Measurements from ENCODE around the gene RNF32.

RNF32 gene

DNA sequence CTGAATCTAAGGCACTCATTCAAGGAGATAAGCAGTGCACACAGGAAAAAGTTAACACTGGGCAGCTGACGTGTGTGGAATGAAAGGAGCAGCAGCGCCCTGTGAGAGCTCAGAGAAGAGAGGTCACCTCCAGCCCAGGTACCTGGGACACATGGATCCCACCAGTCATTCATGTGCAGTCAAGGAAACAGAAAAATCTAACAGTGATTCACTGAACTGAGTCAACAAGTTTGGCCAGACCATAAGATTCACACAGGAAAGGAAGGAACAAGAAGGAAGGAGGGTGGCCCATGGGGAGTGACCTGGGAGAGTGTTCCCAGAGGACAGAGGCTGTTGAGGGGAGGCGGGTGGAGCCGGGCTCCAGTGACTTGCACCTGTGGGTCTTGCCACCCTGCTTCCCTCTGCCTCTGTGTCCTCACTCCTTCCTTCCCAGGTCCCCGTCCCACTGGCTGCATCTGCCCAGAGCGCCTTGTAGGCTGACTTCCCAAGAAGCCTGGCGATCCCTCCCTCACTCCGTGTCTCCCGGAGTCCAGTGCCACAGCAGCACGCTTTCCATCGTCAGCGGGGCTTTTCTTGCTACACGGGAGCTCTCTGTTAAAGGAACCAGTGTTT, 27.7 kb downstream of the RNF32 start:
- no peak overlapping the region for H3K4ac ChIP-seq (ENCODE audit: low read depth, low read length)

DNA sequence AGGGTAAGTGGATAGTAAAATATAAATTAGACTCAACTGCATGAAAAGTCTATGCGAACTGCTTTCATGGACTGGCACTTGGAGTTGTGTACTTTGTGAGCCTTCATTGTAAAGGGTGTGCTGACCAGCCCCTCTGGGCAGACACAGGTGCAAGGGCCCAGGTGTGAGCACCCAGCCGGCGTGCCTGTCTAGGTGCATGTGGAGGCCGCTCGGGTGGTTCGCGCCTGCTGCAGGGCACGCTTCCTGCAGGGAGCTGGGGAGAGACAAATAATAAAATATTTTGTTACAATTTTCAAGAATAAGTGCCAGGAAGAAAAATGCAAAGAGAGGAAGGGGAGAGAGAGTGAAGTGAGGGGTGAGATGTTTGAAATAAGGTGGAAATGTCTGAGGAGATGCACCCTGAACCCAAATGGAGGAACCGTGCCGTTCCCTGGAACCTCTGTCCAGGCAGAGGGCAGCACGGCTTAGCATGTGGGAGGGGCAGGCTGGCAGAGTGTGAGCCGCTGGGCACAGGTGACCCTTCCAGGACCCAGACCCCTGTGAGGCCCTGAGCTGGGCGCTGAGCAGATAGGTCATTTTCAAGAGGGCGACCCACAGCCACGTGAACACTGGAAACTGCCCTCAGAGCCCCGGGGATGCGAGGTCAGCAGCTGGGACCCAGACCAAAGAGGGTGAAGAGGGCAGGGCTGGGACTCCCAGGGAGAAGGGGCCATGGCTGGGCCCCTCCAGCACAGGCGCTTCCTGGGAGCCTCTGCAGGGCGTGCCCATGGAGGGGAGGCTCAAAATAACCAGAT, 28.7 kb downstream of the RNF32 start:
- no peak overlapping the region for H3K27ac ChIP-seq (ENCODE audit: low read depth, low read length)

More for the DNA sequence above, 27.7 kb downstream of the RNF32 start:
- peaks cover 5% of the 10 kb centered on the region for H3K4me1 ChIP-seq (ENCODE audit: control insufficient read depth, low read depth, low read length)
- no peak overlapping the region for H2BK15ac ChIP-seq (replicated peaks; ENCODE audit: low read depth)
- H2BK5ac ChIP-seq (ENCODE audit: low read length) = no peak overlapping the region
- no peak overlapping the region for H3K27ac ChIP-seq (ENCODE audit: low read depth, low read length)
- H4K5ac ChIP-seq (ENCODE audit: low read length) = no peak overlapping the region
- H3K36me3 ChIP-seq (ENCODE audit: control insufficient read depth, insufficient read depth, low read length) = peaks cover 3% of the 10 kb centered on the region
- no peak overlapping the region for H3K4me3 ChIP-seq (ENCODE audit: low read length)
- H4K8ac ChIP-seq (ENCODE audit: low read depth, low read length) = no peak overlapping the region
- no peak overlapping the region for H3K4me2 ChIP-seq (ENCODE audit: low read length)
- no CpG with 5 or more reads among the region's 13 CpGs for WGBS (ENCODE audit: extremely low coverage, insufficient coverage, low lambda C conversion rate)
- no peak for DNase-seq
- no peak overlapping the region for H2AK5ac ChIP-seq (ENCODE audit: low read length)
- H3K79me2 ChIP-seq (ENCODE audit: control insufficient read depth, insufficient read depth, low read length) = no peaks in the 10 kb centered on the region
- H3K79me1 ChIP-seq (ENCODE audit: low read length) = no peaks in the 10 kb centered on the region
- H3K18ac ChIP-seq (ENCODE audit: low read length) = no peak overlapping the region
- no peak overlapping the region for H2BK120ac ChIP-seq (ENCODE audit: low read depth, low read length)
- H3K9ac ChIP-seq (ENCODE audit: low read length) = no peak overlapping the region
- H3K23ac ChIP-seq (ENCODE audit: low read length) = no peak overlapping the region
- H3K27me3 ChIP-seq (ENCODE audit: insufficient read depth, low read length, poor library complexity) = no peaks in the 10 kb centered on the region
- H3K56ac ChIP-seq (ENCODE audit: low read length) = no peak overlapping the region

DNA sequence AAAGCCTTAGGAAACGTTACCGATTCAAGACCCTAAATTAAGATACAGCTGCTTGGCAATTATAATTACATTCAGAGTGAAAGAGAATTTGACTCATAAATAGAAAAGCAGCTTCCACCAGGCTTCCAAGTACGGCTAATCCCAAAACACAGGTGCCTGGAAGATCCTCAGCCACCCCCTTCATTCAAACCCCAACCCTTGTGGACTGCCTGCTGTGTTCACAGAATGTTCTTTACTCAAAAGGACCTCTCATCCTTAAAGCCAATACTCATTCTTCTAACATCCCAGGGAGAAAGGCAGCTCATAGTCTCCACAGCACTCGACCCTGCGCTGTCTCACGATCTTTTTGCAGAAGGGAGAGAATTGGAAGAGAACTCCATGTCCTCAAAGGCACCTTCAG, 32.9 kb downstream of the RNF32 start:
- H3K4me2 ChIP-seq (ENCODE audit: low read length) = no peak overlapping the region
- H3K23ac ChIP-seq (ENCODE audit: low read length) = no peak overlapping the region
- no peak overlapping the region for H2BK5ac ChIP-seq (ENCODE audit: low read length)
- H3K4me3 ChIP-seq (ENCODE audit: low read length) = no peak overlapping the region
- H3K79me2 ChIP-seq (ENCODE audit: control insufficient read depth, insufficient read depth, low read length) = no peaks in the 10 kb centered on the region
- WGBS (ENCODE audit: extremely low coverage, insufficient coverage, low lambda C conversion rate) = no CpG with 5 or more reads among the region's 6 CpGs
- H2BK120ac ChIP-seq (ENCODE audit: low read depth, low read length) = no peak overlapping the region
- no peak overlapping the region for H3K4ac ChIP-seq (ENCODE audit: low read depth, low read length)
- H3K4me1 ChIP-seq (ENCODE audit: control insufficient read depth, low read depth, low read length) = no peaks in the 10 kb centered on the region
- no peak overlapping the region for H2BK15ac ChIP-seq (replicated peaks; ENCODE audit: low read depth)
- no peak for DNase-seq
- no peak overlapping the region for H3K27ac ChIP-seq (ENCODE audit: low read depth, low read length)
- H3K79me1 ChIP-seq (ENCODE audit: low read length) = no peaks in the 10 kb centered on the region
- H2AK5ac ChIP-seq (ENCODE audit: low read length) = no peak overlapping the region
- no peak overlapping the region for H4K8ac ChIP-seq (ENCODE audit: low read depth, low read length)
- H3K9ac ChIP-seq (ENCODE audit: low read length) = no peak overlapping the region
- H3K18ac ChIP-seq (ENCODE audit: low read length) = no peak overlapping the region
- H3K36me3 ChIP-seq (ENCODE audit: control insufficient read depth, insufficient read depth, low read length) = peaks cover 3% of the 10 kb centered on the region
- H3K27me3 ChIP-seq (ENCODE audit: insufficient read depth, low read length, poor library complexity) = no peaks in the 10 kb centered on the region
- no peak overlapping the region for H4K5ac ChIP-seq (ENCODE audit: low read length)
- H3K56ac ChIP-seq (ENCODE audit: low read length) = no peak overlapping the region

More for the DNA sequence above, 28.7 kb downstream of the RNF32 start:
- Histone ChIP-seq H4K8ac (ENCODE audit: low read depth, low read length) (no peak overlapping the region), H3K36me3 (ENCODE audit: control insufficient read depth, insufficient read depth, low read length) (peaks cover 3% of the 10 kb centered on the region), H3K4me1 (ENCODE audit: control insufficient read depth, low read depth, low read length) (peaks cover 5% of the 10 kb centered on the region), H3K18ac (ENCODE audit: low read length) (no peak overlapping the region), H3K79me1 (ENCODE audit: low read length) (no peaks in the 10 kb centered on the region), H3K4ac (ENCODE audit: low read depth, low read length) (no peak overlapping the region), H2BK5ac (ENCODE audit: low read length) (no peak overlapping the region), H3K27me3 (ENCODE audit: insufficient read depth, low read length, poor library complexity) (no peaks in the 10 kb centered on the region), H3K4me2 (ENCODE audit: low read length) (no peak overlapping the region), H3K79me2 (ENCODE audit: control insufficient read depth, insufficient read depth, low read length) (no peaks in the 10 kb centered on the region), H4K5ac (ENCODE audit: low read length) (no peak overlapping the region), H2AK5ac (ENCODE audit: low read length) (no peak overlapping the region), H2BK15ac (replicated peaks; ENCODE audit: low read depth) (no peak overlapping the region), H3K23ac (ENCODE audit: low read length) (no peak overlapping the region), H2BK120ac (ENCODE audit: low read depth, low read length) (no peak overlapping the region), H3K4me3 (ENCODE audit: low read length) (no peak overlapping the region), H3K9ac (ENCODE audit: low read length) (no peak overlapping the region), H3K56ac (ENCODE audit: low read length) (no peak overlapping the region)
- no CpG with 5 or more reads among the region's 19 CpGs for WGBS (ENCODE audit: extremely low coverage, insufficient coverage, low lambda C conversion rate)
- no peak for DNase-seq

DNA sequence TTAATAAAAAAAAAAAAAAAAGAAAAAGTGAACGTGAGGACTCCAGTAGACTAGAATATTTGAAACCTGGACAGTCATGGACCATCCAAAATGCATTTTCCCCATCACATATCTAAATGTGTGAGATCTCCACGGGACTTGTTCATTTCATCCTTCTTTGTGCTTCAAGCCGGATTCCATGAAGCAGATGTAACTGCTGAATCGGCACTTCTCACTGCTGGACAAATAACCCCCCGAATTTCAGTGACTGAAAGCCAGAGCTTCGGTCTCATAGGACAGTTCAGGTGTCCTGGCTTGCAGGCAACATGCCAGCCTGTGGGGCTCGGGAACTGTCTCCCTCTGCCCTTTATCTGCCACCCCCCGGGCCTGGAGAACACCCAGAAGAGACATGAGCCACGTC, 33.3 kb downstream of the RNF32 start:
- Histone ChIP-seq H3K4me1 (ENCODE audit: control insufficient read depth, low read depth, low read length) (no peaks in the 10 kb centered on the region), H3K4me2 (ENCODE audit: low read length) (no peak overlapping the region), H3K18ac (ENCODE audit: low read length) (no peak overlapping the region), H2BK15ac (replicated peaks; ENCODE audit: low read depth) (no peak overlapping the region), H3K27ac (ENCODE audit: low read depth, low read length) (no peak overlapping the region), H2BK120ac (ENCODE audit: low read depth, low read length) (no peak overlapping the region), H2BK5ac (ENCODE audit: low read length) (no peak overlapping the region), H3K56ac (ENCODE audit: low read length) (no peak overlapping the region), H4K5ac (ENCODE audit: low read length) (no peak overlapping the region), H3K4ac (ENCODE audit: low read depth, low read length) (no peak overlapping the region), H3K9ac (ENCODE audit: low read length) (no peak overlapping the region), H3K79me2 (ENCODE audit: control insufficient read depth, insufficient read depth, low read length) (no peaks in the 10 kb centered on the region), H4K8ac (ENCODE audit: low read depth, low read length) (no peak overlapping the region), H3K4me3 (ENCODE audit: low read length) (no peak overlapping the region), H3K27me3 (ENCODE audit: insufficient read depth, low read length, poor library complexity) (no peaks in the 10 kb centered on the region), H3K79me1 (ENCODE audit: low read length) (no peaks in the 10 kb centered on the region), H3K36me3 (ENCODE audit: control insufficient read depth, insufficient read depth, low read length) (peaks cover 3% of the 10 kb centered on the region), H2AK5ac (ENCODE audit: low read length) (no peak overlapping the region), H3K23ac (ENCODE audit: low read length) (no peak overlapping the region)
- no peak for DNase-seq
- WGBS (ENCODE audit: extremely low coverage, insufficient coverage, low lambda C conversion rate) = no CpG with 5 or more reads among the region's 9 CpGs

DNA sequence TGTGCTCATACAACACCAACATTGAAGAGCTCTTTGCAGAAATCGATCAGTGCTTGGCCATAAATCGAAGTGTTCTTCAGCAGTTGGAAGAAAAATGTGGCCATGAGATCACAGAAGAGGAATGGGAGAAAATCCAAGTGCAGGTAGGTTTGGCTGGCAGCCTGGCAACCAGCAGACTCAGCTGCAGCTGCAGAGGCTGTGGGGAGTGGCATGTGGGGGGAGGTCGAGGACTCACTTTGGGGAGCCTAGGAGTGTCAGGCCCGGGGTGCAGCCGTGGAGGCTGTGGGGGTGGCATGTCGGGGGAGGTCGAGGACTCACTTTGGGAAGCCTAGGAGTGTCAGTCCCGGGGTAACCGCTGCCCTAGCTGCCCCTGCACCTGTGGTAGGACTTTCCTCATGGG, 35.1 kb downstream of the RNF32 start:
- H3K56ac ChIP-seq (ENCODE audit: low read length) = no peak overlapping the region
- H3K9ac ChIP-seq (ENCODE audit: low read length) = no peak overlapping the region
- H3K4me3 ChIP-seq (ENCODE audit: low read length) = no peak overlapping the region
- no peak overlapping the region for H3K4me2 ChIP-seq (ENCODE audit: low read length)
- H3K79me1 ChIP-seq (ENCODE audit: low read length) = no peaks in the 10 kb centered on the region
- H4K5ac ChIP-seq (ENCODE audit: low read length) = no peak overlapping the region
- H2BK5ac ChIP-seq (ENCODE audit: low read length) = no peak overlapping the region
- H3K23ac ChIP-seq (ENCODE audit: low read length) = no peak overlapping the region
- no peak overlapping the region for H2BK120ac ChIP-seq (ENCODE audit: low read depth, low read length)
- no peak overlapping the region for H3K18ac ChIP-seq (ENCODE audit: low read length)
- WGBS (ENCODE audit: extremely low coverage, insufficient coverage, low lambda C conversion rate) = no CpG with 5 or more reads among the region's 9 CpGs
- H4K8ac ChIP-seq (ENCODE audit: low read depth, low read length) = no peak overlapping the region
- no peak overlapping the region for H2BK15ac ChIP-seq (replicated peaks; ENCODE audit: low read depth)
- no peaks in the 10 kb centered on the region for H3K27me3 ChIP-seq (ENCODE audit: insufficient read depth, low read length, poor library complexity)
- H2AK5ac ChIP-seq (ENCODE audit: low read length) = no peak overlapping the region
- no peak overlapping the region for H3K4ac ChIP-seq (ENCODE audit: low read depth, low read length)
- no peak overlapping the region for H3K27ac ChIP-seq (ENCODE audit: low read depth, low read length)
- no peaks in the 10 kb centered on the region for H3K4me1 ChIP-seq (ENCODE audit: control insufficient read depth, low read depth, low read length)
- H3K36me3 ChIP-seq (ENCODE audit: control insufficient read depth, insufficient read depth, low read length) = peaks cover 3% of the 10 kb centered on the region
- H3K79me2 ChIP-seq (ENCODE audit: control insufficient read depth, insufficient read depth, low read length) = no peaks in the 10 kb centered on the region
- DNase-seq = no peak

Data from mesendoderm (in vitro differentiated cells).